Activated effector memory CD4-positive, alpha-beta T cell treated with Interleukin-2 at 50 U/mL for 16 hours (primary cell): Measurements from ENCODE around the gene CUL7.
"Not testable (repeated sequence)": the region's sequence is repeated elsewhere in the genome, so short reads cannot be mapped to it uniquely, and the experiment has no call there.

ENCODE experiments used
- DNase-seq: peaks from one replicate; pipeline ENCODE4 v3.0.0-alpha.2; 2020

Gene CUL7

DNA sequence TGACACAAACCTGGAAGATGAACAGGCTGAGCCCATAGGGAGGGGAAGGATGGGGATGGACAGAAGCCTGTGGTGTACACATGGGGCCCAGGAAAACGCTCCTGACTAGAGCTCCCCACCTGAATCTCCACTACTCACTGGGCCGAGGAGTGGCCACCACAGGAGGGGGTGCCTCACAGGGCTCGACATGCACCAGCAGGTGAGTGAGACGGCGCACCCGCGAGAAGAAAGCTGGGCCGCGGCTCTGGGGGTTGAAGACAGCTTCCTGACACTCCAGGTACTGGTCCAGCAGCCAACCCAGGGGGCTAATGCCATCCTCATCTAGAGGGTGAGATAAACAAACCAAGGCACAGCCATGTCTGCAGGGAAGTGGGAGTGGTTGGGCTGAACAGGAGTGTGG is 10.3 kb downstream of the CUL7 start:
- no peak for DNase-seq

DNA sequence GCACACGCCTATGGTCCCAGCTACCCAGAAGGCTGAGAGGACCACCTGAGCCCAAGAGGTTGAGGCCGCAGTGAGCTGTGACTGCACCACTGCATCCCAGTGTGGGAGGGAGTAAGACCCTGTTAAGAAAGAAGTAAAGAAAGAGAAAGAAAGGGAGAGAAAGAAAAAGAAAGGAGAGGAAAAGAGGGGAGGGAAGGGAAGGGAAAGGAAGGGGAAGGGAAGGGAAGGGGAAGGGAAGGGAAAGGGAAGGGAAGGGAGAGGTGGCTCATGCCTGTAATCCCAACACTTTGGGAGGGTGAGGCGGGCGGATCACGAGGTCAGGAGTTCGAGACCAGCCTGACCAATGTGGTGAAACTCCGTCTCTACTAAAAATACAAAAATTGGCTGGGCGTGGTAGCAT is 12.2 kb downstream of the CUL7 start:
- not testable (repeated sequence) for DNase-seq

DNA sequence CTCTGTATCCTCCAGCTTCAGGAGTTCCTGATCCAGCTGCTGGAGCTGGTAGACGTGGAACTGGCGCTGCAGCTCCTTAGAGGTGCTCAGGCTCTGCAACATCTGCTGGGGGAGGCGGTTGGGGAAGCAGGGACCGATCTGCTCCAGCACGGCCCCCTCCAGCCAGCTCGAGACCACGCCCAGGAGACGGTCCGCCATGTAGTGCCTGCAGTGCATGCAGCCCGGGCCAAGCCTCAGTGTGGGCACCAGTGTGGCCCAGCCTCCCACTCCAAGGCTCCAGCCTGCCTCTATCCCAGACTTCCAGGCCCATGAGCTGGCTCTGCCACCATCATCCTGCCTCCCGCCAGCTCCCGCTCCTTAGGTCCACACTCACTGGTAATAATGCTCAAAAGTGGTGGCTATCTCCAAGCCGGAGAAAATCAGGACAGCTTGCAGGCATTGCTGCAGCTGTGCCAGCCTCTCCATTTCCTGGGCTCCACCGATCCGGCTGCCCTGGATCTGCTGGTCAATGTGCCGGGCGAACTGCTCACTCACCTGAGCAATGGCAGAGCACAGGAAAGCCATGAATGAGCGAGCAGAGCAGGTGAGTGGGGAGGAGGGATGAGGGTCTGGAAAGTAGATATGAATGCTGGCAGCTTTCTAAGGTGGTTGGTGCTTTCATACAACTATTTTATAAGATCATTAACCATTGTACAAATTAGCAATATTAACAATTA is 13.0 kb downstream of the CUL7 start:
- no peak for DNase-seq

DNA sequence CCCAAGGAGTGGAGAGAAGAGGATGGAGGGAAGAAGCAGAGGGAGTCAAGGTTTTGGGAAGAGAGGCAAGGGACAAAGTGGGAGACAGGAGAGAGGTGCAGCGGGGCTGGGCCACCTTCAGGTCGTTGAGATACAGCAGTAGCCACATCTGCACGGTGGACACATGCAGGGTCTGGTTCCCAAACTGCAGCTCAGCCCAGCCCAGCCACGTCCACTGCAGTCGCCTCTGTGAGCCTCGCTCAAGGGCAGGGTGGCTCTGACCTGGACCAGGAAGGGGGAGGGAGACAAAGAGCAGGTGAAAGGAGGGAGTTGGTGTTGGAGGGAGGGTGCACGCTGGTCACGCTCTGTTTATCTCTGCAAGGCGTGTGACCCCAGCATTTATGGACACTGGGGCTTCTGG is 14.9 kb downstream of the CUL7 start:
- DNase-seq, result no peak

DNA sequence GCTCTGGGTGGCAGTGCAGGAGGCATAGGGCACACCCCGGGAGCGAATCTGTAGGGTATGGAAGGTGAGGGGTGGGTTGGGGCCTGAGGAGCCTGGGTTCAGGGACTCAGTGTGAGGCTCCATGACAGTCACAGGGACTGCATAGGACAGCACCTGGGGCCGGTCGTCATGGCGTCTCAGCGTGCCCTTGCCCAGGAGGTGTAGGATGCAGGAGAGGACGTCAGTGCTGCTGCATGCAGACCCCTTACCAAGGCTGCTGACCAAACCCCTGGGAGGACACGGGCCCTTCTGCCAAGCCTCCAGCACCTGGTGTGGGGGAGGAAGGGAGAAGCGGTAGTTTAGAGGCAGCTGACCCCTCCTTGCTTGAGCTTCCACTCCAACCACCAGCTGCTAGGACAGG is 15.9 kb downstream of the CUL7 start:
- no peak for DNase-seq

DNA sequence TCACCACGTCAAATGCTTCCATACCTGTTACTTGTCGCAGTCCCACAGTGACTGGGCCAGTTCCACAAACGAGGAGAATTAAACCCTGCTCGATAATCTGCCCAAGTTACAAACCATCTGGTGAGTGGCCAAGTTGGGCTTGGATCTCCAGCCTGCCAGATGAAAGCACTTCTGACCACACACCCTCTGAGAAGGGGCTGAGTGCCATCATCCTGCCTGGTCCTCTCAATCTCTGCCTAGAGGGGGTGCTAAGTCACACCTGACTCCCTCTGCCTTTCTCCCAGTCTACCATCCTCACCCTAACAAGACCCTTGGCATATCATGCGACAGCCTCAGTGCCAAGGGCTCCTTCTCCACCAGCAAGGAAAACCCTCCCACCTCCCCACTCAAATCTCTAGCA is 16.5 kb downstream of the CUL7 start:
- DNase-seq, result no peak

DNA sequence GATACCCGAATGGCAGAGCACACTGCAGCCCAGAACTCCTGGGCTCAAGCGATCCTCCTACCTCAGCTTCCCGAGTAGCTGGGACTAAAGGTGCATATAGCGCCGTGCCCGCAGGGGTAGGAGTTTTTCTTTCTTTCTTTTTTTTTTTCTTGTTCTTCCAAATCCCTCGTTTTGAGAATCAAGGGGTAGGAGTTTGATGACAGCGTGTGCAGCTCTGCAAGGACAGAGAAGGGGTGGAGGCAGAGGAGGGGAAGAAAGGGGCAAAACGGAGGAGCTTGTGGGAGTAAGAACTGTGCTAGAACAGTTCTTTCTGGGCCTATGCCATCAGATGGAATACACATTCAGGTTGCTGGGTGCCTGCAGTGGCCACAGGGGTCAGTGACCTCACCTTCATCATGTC is 16.9 kb downstream of the CUL7 start:
- DNase-seq, result no peak

DNA sequence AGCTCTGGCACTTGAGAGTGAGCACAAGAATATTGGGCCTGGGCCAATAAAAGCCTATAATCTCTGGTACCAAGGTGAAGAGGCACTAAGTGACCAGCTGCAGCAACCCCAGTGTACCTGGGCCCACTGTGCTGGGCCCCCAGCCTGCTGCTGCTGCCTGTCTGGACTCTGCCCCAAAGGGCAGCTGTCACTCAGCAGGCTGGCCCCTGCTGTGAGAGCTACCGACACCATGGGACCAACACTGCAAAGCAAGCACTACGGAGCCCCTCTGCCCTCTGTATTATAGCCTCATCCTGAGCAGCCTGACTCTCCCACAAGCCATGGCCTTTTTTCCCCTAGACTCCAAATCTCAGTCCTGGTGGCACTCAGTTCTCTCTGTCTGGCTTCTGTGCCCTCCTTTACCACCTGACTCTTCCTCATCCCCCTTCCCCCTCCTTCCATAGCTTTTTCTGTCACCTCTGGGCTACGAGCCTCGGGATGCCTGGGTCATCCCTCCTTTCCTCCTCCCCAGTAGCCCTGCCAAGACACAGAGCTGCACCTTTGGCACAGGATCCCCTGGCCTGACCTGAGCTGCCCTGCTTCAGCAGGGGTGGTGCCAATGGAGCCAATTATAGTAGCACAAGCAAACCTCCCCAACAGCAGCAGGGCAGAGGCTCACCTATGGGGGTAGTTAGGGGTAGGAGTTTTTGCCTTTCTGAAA is 18.0 kb downstream of the CUL7 start:
- no peak for DNase-seq

DNA sequence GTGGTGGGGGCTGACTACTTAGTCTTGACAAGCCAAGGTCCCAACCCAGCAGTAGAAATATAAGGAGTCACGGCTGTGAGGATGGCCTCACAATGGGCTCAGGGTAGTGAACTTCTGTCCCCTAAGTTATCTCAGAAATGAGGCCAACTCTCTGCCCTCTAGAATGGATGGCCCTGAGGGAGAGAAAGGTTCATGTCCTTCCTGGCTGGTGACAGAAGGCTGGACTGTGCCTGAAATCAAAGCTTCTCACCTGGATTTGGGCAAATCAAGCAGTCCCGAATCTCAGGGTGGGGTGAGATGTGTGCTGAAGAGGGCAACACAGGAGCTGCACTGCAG is 19.5 kb downstream of the CUL7 start:
- no peak for DNase-seq

DNA sequence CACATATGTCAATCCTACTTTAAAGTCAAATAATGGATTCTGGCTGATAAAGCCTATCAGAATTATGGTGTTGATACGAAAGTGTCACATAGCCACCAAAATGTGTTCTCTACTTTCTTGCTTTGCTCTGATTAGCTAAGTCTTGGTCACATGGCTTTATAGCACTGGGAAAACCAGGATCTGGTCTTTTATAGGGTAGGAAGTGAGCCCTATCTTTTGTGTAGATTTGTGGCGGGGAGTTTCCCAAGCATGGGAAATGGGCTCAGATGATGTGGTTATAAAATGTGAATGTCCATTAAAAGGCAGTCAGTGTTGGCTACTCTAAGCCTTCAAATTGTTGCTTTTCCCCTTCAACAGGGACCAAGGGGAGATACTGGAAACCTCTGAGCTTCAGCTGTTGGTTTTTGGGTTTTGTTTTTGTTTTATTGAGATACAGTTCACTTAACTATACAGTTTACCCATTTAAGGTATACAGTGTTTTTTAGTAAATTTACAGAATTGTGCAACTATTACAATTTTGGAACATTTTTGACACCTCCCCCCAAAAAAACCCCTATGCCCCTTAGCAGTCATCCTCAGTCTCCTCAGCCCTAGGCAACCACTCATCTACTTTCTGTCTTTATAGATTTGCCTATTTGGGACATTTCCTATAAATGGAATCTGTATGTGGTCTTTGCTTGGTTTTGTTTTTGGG is 20.0 kb downstream of the CUL7 start:
- no peak for DNase-seq

DNA sequence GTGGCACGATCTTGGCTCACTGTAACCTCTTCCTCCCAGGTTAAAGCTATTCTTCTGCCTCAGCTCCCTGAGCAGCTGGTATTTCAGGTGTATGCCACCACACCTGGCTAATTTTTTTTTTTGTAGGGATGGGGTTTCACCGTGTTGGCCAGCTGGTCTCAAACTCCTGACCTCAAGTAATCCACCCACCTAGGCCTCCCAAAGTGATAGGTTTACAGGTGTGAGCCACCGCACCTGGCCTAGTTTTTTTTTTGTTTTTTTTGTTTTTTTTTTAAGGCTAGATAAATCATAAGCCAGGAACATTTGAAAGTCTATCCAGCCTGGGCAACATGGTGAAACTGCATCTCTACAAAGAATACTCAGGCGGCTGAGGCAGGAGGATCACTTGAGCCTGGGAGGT is 21.3 kb downstream of the CUL7 start:
- DNase-seq, result no peak

DNA sequence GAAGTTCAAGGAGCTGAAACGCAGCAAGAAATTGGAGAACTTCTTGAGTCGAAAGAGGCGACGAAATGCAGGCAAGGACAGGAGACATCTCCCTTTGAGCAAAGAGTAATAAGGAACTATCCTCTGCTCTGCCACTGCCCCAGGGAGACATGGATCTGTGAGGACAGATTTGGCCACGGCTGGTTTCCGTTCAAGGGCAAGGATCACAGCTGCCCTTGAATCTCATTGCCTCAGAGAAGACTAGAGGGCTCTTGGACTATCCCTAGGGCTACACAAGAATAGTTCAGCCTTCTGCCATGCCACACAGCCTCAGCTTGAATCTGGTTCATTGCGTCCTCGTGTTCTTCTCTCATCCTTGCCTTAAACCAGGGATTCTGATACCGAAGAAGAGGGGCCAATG is 24.5 kb downstream of the CUL7 start:
- DNase-seq, result no peak

DNA sequence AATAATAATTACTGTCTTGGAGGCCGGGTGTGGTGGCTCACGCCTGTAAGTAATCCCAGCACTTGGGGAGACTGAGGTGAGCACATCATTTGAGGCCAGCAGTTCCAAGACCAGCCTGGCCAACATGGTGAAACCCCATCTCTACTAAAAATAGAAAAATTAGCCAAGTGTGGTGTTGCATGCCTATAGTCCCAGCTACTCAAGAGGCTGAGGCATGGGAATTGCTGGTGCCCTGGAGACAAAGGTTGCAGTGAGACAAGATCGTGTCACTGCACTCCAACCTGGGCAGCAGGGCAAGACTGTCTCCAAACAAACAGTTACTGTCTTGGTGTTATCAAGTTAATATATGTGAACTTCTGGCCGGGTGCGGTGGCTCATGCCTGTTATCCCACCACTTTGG is 27.3 kb downstream of the CUL7 start:
- no peak for DNase-seq

DNA sequence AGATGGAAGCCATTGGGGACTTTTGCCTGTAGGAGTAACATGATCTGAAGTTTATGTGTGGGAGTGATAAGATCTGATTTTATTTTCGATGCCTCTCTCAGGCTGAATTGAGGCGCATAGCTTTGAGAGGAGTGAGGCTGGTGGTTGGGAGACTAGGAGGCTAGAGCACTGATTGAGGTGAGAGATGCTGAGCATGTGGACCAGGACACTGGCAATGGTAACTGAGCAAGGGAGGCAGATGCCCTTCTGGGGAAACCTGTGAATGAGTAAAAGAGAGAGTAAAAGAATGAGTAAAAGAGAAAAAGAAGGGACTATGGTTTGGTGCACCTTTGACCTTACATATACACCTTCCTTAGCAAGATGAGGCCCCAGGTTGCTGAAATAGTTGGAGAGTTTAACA is 29.2 kb downstream of the CUL7 start:
- DNase-seq, result no peak

DNA sequence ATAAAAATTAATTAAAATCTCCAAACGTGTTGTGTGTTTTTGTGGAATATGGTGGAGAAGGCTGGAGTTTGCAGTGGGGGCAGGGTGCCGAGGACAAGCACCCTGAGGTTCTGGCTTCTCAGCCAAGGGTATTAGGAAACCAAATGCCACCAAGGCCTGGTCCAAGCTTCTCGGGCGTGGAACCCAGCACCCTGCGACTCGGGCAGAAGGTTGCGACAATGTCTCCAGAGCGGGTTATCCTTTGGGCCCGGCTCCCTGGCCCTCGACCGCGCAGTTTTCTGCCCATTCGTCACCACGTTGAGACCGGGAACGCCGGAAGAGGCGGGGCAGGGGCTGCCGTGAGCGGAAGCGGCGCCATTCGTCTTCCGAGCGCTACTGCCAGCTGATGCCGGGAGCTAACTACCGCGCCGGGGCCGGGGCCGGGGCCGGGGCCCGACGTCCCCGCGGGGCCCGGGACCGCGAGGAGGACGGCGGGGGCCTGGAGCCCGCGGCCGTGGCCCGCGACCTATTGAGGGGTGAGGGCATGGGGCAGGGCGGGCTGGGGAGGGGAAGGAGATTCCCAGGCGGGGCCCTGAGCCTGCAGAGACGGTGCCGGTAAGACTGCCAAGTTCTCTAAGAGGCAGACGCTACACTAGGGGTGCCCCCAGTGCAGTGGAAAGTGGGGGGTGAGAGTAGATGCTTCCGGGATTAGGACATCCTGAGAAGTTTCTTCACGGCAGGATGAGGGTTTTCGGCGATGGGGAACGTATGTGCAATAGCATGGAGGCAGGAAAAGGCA is 32.2 kb downstream of the CUL7 start, which contains the start of gene RRP36:
Gene RRP36 (plus strand): TSS at position 354 of the 778 bp plus-strand sequence. CDS start 32 bp downstream, at position 386.
- DNase-seq, result peak; percentile 57

DNA sequence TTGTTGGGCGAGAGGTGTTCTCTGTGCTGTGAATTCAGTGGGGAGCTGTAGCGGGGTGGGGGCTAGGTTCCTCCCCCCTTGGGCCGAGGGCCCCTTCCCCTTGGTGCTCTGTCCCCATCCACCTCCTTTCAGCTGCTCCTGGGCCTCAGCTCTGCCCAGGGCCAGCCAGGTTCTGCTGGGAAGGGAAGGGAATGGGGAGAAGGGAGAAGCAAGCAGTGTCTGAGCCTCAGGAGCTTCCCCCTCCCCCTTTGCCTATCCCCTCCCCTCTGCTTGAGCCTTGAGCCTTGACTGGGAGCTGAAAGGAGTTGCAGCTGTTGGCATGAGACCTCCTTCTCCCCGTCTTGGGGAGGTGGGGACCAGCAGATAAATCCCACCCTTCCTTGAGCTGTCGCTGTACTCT is 32.8 kb downstream of the CUL7 start:
- no peak for DNase-seq

DNA sequence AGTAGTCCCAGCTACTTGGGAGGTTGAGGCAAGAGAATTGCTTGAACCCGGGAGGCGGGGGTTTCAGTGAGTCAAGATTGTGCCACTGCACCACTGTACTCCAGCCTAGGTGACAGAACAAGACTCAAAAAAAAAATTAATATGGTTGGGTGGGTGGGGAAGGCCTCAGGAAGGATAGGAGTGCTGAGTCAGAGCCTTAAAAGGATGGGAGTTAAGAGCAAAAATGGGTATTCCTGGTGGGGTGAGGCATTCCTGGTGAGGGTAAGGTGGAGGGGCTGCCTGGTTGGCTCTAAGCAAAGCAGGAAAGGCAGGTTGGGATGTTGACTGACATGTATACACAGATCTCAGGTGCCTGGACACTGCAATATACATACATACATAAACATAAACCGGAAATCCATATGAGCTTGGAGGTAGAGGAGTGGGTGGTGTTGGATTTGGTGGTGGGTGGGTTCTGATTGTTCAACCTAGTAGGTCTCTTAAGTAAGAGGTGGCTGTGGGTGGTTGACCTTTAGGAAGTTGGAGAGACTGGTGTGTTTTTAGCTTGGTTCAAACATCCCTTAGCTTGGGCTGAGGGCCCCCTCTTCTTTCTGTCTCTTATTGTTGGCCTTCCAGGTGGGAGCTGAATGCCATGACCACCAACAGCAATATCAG is 33.5 kb downstream of the CUL7 start:
- DNase-seq, result no peak

DNA sequence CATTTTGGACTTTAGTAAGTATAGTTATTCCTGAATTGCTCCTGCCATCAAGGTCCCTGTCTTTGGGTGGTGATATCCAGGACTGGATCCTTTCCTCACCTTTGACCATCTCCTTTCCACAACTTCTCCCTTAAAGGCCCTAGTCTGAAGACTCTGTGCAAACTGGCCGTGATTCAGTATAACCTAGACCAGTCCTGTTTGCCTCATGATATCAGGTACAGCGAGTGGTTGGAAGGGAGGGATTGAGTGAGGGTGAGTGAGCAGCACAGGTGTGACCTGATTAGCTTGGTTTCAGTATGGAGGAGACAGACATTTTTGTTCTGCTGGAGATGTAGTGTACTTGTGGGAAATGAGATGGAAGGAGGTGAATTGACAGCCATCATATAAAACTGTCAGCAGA is 34.5 kb downstream of the CUL7 start:
- DNase-seq, result no peak

DNA sequence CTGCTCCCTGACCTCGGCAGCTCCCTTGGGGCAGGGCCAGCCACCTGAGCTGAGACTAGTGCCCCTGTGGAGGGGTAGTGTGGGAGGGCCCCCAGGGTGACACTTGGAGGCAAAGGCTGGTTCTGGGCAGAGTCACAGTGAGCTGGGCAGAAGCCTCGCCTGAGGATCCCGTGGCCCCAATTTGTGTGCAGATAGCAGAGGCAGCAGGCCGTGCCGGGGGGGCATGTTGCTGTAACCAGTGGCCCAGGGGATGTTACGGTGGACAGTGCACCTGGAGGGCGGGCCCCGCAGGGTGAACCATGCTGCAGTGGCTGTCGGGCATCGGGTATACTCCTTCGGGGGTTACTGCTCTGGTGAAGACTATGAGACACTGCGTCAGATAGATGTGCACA is 36.7 kb downstream of the CUL7 start:
- DNase-seq, result no peak

DNA sequence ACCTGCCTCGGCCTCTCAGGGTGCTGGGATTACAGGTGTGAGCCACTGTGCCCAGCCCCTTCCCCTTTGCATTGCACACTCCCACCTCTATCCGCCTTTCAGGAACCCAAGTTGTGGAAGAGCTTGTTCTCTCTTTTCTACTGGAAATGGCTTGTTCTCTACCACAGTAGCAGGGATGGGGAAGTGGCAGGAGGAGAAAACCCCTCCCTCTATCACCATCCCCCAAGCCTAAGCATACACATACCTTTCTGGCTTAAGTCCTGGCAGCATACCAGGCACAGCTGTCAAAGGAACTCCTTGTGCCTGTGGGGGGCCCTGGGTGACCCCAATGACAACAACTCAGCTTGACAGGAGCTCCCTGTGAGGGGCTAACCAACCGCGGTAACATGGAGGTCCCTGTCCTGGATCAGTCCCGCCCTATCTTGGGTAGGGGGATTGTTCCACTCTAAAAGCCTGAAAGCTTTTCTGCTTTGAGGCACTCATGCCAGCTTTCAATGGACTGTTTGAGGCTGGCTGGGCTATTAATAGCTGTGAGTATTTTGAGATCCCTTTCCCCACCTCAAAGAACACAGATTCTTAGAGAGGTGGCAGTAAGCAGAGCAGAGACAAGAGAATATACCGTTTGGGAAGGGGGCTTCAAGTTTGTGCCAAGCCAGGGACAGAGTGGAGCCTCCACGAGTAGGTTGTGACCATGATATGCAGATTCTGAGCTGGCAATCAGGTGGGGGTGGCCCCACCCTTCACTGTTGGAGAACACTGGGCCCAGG is 37.3 kb downstream of the CUL7 start:
- no peak for DNase-seq

DNA sequence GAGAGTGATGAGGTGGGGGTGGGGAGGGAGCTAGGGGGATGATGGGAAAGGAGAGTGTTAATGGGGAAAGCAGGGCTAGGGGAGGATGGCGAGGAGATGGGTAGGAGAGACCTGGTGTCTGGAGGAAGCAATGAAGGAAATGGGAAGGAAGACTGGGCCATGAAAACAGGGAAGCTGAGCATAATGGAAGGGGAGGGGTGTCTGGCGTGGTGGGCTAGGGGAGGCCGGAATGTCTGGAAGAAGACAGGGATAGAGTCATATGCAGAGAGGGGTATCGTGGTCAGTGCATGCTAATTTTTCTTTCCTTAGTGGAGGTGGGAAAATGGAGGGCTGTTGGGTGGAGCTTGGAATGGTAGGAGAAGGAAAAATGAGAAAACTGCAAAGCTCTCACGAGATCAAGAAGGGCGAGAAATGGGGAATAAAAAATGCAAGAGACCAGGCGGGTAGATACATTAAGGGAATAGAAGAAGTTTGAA is 39.2 kb downstream of the CUL7 start:
- DNase-seq, result no peak

DNA sequence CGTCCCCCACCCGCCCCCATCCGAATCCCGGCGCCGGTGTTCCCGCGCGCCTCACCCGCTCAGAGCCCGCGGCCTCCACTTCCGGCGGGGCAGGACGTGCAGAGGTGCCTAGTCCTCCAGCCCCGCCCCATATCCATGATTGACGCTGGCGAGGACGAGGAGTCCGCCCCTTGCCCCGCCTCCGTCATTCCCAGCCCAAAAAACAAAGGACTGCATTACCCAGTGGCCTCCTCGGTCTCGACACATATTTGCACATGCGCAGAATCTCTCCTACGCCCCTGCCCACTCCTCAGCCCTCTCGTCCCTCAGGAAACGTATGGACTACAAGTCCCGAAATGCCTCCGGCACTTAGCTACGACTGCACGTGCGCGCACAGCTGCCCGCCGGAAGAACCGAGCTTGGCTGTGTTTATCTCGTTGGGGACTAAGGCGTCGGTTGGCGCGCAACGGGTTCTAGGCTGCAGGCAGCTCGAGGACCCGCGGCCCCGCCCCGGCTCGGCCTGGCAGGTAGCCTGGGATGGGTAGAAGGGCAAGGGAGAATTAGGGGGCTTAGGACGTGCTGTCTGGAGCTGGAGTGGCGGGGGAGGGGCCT is 39.7 kb downstream of the CUL7 start, which contains the start of the genes KLHDC3 and MEA1:
Gene KLHDC3 (plus strand): TSS at position 407 of the 591 bp plus-strand sequence. CDS start 2,944 bp downstream, outside the sequence.
Gene MEA1 (minus strand): TSS at position 104 of the 591 bp plus-strand sequence. CDS start 133 bp downstream, outside the sequence.
- DNase-seq, result peak; percentile 99
